Measurements from ENCODE around the gene LECT2.

LECT2 gene

GRCh38 chr5:135986891-135987401 lies 32.2 kb upstream of the LECT2 start:
- no peaks in the 10 kb centered on the region for H3K79me2 ChIP-seq (ENCODE audit: insufficient read depth, low read depth)
- H3K27me3 ChIP-seq (ENCODE audit: insufficient read depth, low read depth), result no peaks in the 10 kb centered on the region
- no peaks in the 10 kb centered on the region for H3K36me3 ChIP-seq (ENCODE audit: insufficient read depth)
- H2AFZ ChIP-seq (ENCODE audit: low read depth), result no peak overlapping the region
- H4K20me1 ChIP-seq (ENCODE audit: insufficient read depth), result no peaks in the 10 kb centered on the region
- H3K27ac ChIP-seq, result no peak overlapping the region
- no peak overlapping the region for H3K4me2 ChIP-seq
- H3K4me1 ChIP-seq (ENCODE audit: low read depth, poor library complexity, severe bottlenecking), result no peaks in the 10 kb centered on the region
- no peak overlapping the region for H3K9ac ChIP-seq
- no peak for TF ChIP-seq CTCF (conservative IDR thresholded peaks at IDR 0.05; ENCODE audit: low read depth, low read length)
- no peak overlapping the region for H3K4me3 ChIP-seq (IDR thresholded peaks at IDR 0.05; ENCODE audit: insufficient read depth, low read depth, low read length)

- Histone ChIP-seq H3K9ac (no peak overlapping the region), H3K27me3 (ENCODE audit: insufficient read depth, low read depth) (no peaks in the 10 kb centered on the region), H2AFZ (ENCODE audit: low read depth) (no peak overlapping the region), H3K4me2 (no peak overlapping the region), H3K79me2 (ENCODE audit: insufficient read depth, low read depth) (no peaks in the 10 kb centered on the region), H3K36me3 (ENCODE audit: insufficient read depth) (no peaks in the 10 kb centered on the region), H3K4me3 (IDR thresholded peaks at IDR 0.05; ENCODE audit: insufficient read depth, low read depth, low read length) (no peak overlapping the region), H3K4me1 (ENCODE audit: low read depth, poor library complexity, severe bottlenecking) (no peaks in the 10 kb centered on the region), H3K27ac (no peak overlapping the region), H4K20me1 (ENCODE audit: insufficient read depth) (no peaks in the 10 kb centered on the region)
- no peak for TF ChIP-seq CTCF (conservative IDR thresholded peaks at IDR 0.05; ENCODE audit: low read depth, low read length)
Measured at GRCh38 chr5:135986401-135986800, 31.6 kb upstream of the LECT2 start.

GRCh38 chr5:135985951-135986350 lies 31.2 kb upstream of the LECT2 start:
- Histone ChIP-seq H3K9ac (no peak overlapping the region), H3K4me3 (IDR thresholded peaks at IDR 0.05; ENCODE audit: insufficient read depth, low read depth, low read length) (no peak overlapping the region), H3K27ac (no peak overlapping the region), H2AFZ (ENCODE audit: low read depth) (no peak overlapping the region), H3K36me3 (ENCODE audit: insufficient read depth) (no peaks in the 10 kb centered on the region), H3K27me3 (ENCODE audit: insufficient read depth, low read depth) (no peaks in the 10 kb centered on the region), H4K20me1 (ENCODE audit: insufficient read depth) (no peaks in the 10 kb centered on the region), H3K79me2 (ENCODE audit: insufficient read depth, low read depth) (no peaks in the 10 kb centered on the region), H3K4me1 (ENCODE audit: low read depth, poor library complexity, severe bottlenecking) (no peaks in the 10 kb centered on the region), H3K4me2 (no peak overlapping the region)
- TF ChIP-seq CTCF (conservative IDR thresholded peaks at IDR 0.05; ENCODE audit: low read depth, low read length), result no peak

GRCh38 chr5:135980620-135981019 lies 25.8 kb upstream of the LECT2 start:
- no peak for TF ChIP-seq CTCF (conservative IDR thresholded peaks at IDR 0.05; ENCODE audit: low read depth, low read length)
- H3K36me3 ChIP-seq (ENCODE audit: insufficient read depth), result no peaks in the 10 kb centered on the region
- no peak overlapping the region for H3K4me3 ChIP-seq (IDR thresholded peaks at IDR 0.05; ENCODE audit: insufficient read depth, low read depth, low read length)
- H3K79me2 ChIP-seq (ENCODE audit: insufficient read depth, low read depth), result no peaks in the 10 kb centered on the region
- H3K4me2 ChIP-seq, result no peak overlapping the region
- no peak overlapping the region for H2AFZ ChIP-seq (ENCODE audit: low read depth)
- H3K4me1 ChIP-seq (ENCODE audit: low read depth, poor library complexity, severe bottlenecking), result no peaks in the 10 kb centered on the region
- H4K20me1 ChIP-seq (ENCODE audit: insufficient read depth), result no peaks in the 10 kb centered on the region
- H3K27me3 ChIP-seq (ENCODE audit: insufficient read depth, low read depth), result no peaks in the 10 kb centered on the region
- H3K27ac ChIP-seq, result no peak overlapping the region
- H3K9ac ChIP-seq, result no peak overlapping the region
